HG03575 (cell line): ENCODE data around the gene PARPBP.
"Not testable (repeated sequence)": the region's sequence is repeated elsewhere in the genome, so short reads cannot be mapped to it uniquely, and the experiment has no call there.

Source experiments
- ATAC-seq: cut with Tn5 transposase; IDR thresholded peaks from one replicate; pipeline ENCODE4 v1.9.1; 2021; ENCODE audit not compliant: unreplicated experiment, insufficient number of reproducible peaks, low FRiP score; ENCODE audit errors: extremely low read depth

The PARPBP gene

DNA sequence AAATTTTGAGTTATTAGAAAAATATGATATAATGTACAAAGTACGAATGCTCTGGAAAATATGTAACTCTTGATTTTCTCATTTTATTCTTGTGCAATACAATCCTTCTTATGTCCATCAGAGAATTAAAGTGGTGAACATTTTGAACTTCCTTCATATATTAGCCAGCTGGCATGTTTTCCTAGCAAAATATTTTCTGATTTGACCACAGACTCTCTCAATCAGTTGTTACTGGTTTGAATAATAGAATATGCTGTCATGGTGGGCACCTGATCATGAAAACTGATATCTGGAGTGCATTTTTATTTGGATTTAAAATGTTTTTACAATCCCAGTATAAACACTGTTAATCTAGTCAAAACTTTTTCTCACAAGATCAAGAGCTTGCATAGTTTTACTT, 24.2 kb downstream of the PARPBP start:
- no peak for ATAC-seq

DNA sequence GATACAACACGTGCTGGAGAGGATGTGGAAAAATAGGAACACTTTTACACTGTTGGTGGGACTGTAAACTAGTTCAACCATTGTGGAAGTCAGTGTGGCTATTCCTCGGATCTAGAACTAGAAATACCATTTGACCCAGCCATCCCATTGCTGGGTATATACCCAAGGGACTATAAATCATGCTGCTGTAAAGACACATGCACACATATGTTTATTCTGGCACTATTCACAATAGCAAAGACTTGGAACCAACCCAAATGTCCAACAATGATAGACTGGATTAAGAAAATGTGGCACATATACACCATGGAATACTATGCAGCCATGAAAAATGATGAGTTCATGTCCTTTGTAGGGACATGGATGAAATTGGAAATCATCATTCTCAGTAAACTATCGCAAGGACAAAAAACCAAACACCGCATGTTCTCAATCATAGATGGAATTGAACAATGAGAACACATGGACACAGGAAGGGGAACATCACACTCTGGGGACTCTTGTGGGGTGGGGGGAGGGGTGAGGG, 27.1 kb downstream of the PARPBP start:
- ATAC-seq, result not testable (repeated sequence)

DNA sequence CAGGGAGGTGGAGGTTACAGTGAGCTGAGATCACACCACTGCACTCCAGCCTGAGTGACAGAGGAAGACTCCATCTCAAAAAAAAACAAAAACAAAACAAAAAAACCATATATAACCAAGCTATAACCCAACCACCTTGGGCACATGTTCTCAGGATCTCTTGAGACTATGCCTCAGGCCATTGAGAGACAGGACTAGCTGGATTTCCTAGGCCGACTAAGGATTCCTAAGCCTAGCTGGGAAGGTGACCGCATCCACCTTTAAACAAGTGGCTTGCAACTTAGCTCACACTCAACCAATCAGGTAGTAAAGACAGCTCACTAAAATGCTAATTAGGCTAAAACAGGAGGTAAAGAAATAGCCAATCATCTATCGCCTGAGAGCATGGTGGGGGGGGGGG, 35.2 kb downstream of the PARPBP start:
- ATAC-seq, result not testable (repeated sequence)

DNA sequence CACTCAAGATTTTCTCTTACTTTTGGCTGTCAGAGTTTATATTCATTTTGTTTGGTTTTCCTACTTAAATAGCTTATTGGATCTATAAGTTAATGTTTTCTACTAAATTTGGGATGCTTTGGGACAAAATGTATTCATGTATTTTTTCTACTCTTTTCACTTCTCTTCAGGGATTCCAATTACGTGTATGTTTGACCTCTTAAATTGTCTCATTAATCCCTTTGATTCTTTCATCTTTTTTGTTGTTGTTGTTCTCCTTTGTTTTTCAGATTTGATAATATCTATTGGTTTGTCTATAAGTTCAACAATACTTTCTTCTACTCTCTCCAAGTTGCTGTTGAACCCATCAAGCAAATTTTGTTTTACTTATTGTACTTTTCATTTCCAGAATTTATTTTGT, 43.4 kb downstream of the PARPBP start:
- ATAC-seq, result no peak

DNA sequence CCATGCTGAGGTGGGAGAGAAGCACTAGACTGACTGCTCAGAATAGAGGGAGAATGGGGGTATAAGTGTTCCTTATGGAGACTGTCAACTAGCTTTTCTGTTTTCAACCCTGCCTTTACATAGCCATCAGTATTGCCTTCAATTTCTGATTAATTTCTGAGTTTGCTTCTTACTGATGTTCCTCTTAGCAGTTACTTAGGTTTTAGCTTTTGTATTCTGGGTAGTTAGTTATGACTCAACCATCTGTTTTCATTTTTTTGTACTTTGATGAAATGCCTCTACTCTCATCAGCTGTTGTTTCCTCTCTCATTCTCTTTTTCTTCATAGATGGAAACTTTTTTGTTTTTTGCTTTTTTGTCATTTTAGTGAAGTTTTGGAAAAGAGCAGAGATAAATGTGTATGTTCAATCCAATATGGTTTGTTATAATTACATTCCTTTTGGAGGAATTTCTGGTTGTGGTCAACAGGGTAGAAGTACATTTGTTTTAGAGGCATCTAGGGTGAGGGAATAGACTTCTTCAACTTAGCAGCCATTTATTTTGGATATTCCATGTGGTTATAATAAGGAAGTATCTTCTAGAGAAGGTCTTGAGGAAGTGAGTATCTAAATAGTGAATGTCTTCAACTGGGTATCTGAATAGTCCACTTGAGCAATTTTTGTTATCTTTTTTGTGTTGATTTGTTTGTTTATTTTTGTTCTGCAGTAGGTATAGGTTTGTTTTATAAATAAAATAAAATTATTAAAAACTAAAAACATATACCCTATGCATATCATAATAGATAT, 48.0 kb downstream of the PARPBP start:
- ATAC-seq, result no peak

DNA sequence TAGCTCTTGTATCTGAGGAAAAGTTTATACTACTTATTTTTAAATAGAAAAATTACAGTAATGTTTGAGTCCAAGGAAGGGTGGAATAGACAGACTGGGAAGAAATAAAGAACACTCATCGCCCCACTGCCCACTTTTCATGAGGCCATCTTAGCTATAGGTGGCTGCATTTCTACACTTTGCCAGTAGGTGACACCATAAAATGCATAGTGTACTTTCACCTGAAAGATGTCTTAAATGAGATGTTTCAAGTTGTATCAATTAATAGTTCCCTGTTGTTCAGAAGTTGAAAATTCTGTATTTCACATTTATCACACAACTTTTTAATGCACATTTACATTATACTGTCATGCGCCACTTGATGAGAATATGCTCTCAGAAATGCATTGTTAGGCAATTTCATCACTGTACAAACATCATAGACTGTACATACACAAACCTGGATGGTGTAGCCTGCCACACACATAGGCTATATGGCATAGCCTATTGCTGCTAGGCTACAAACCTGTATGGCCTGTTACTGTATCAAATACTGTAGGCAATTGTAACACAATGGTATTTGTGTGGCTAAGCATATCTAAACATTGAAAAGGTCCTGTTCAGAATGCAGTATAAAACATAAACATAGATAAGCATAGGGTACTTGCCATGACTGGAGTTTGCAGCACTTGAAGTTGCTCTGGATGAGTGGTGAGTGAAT, 50.1 kb downstream of the PARPBP start:
- no peak for ATAC-seq

DNA sequence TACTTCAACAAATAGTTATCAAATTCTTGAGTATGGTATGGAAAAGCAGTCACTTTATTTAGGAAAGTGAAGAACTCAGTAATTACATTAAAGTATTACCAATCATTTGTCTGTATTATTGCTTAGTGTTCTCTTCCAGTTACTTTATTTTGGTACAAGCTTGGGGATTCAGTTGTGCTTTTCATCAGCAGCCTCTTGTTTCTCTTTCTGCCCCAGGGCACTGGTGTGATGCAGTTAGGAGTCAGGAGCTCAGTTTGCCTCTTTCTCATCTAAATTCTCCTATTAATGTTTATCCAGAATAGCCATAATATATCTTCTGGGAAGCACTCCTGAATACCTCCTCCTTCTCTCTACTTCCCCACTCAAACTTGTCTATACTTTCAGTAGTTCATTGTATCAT, 52.0 kb downstream of the PARPBP start:
- ATAC-seq, result no peak

DNA sequence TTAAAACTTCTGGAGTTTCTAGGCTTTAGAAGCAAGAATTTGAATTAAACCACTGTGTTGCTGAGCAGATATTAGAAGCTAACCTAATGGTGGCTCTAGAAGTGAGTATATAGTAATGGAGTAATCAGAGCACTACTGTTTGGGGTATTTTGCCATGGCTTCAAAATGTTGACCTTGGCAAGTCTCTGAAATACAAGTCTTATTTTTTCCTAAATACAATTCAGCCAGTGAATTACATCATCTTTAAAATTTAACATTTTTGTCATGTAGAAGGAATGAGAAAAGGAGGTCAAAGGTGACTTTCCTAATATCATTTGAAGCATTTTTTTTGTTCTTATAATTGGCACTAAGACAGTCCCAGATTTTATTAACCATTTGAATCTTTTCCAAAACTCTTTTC, 52.5 kb downstream of the PARPBP start:
- ATAC-seq, result no peak

DNA sequence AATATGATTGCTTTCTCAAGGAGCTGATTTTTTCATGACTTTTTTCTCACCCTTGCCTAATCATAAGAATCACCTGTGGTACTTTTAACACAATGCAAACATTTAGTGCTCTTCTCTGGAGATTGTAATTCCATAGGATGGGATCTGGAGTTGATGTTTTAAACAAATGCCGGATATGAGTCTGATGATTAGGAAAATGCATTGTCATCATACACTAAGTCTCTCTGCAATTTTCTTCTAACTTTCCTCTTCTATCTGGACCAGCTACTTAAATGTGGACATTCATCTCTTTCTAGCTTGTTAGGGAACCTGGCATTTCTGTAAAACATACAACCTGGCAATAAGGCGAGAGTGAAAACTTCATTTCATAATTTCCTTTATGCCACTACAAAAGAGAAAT, 54.1 kb downstream of the PARPBP start:
- ATAC-seq, result no peak

DNA sequence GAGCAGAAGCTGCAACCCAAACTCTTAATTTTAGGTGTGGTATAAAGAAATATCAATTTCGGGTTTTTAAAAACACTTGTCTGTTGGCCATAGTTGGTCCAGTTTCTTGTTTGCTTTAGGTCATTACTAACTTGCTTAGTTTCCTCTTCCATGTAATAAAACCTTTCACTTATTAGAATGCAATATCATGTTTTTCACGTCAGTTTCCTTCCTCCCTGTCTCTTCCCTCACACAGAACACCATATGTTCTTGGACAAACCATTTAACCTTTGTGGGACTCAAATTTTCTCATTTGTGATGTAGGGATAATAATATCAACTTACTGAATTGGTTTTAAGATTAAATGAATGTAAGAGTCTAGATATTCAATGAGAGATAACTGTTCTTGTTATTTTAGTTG, 54.8 kb downstream of the PARPBP start:
- no peak for ATAC-seq

DNA sequence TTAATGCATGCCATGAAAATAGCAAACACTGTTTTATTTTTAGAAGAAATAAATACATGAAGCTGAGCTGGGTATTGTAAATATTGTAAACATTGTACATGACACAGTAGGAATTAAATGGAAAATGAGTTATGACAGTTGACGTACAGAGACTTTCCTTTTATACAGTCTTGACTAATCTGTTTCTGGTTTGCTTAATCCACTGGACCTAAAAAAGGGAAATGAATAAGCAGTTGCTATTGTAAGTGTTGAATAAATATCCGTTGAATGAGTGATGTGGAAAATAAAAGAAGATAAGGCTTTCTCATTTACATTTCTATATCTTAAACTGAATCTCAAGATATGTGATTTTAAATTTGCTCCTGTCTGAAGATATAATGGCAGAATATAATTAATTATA, 62.7 kb downstream of the PARPBP start:
- no peak for ATAC-seq

DNA sequence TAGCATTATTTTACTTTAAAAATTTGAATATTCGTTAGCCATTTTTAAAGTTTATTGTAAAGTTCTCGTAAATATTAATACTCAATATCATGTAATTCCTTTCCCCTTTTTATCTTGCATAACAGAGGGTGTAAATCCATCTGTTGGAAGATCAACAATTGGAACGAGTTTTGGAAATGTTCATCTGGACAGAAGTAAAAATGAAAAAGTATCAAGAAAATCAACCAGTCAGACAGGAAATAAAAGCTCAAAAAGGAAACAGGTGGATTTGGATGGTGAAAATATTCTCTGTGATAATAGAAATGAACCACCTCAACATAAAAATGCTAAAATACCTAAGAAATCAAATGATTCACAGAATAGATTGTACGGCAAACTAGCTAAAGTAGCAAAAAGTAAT, 75.8 kb downstream of the PARPBP start:
- no peak for ATAC-seq

DNA sequence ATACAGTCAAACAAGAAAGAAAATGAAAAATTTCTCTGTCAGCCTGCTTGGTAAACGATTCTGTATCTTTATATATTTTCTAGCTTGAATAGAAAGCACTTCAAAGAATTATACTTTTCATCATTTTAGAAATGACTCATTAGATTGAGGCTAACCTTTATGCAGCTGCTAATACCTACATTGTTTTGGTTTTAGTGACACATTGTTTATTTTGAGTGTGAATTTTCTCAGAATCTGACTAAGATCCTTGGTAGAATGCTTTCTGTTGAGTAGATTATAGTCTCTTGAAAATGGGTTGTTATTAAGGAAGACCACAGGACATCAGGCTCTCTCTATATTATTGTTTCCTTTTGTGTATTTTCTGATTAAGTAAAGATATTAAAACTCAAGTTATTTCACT, 77.8 kb downstream of the PARPBP start, which contains the start of gene PMCH:
Gene PMCH (minus strand): TSS at position 45 of the 400 bp plus-strand sequence. CDS start 63 bp downstream, outside the sequence.
- ATAC-seq, result peak; percentile 59

DNA sequence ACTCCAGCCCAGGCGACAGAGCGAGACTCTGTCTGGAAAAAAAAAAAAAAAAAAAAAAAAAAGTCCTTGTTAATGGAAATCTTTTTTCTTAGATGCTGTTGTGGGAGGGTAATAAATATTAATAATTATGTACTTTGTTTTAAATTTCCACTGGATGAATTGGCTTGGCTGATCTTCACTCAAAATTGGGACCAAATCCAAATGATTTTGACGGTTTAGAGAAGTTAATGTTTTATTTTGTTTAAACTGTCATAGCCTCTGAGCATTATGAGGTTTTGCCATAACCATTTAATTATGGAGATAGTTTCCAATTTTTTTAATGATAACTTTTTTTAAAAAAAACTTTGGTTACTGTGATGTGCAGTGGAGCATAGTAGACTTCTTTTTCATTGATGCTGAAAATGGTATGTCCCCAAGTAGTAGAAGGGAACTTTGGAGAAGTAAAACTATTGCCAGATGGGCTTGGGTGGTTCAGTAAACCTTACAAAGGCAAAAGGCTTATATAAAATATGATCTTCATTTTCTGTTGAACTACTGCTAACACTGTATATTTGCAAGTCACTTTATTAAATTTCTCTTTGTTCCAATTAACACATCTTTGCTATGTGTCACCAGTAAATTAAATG, 81.6 kb downstream of the PARPBP start:
- ATAC-seq, result no peak

DNA sequence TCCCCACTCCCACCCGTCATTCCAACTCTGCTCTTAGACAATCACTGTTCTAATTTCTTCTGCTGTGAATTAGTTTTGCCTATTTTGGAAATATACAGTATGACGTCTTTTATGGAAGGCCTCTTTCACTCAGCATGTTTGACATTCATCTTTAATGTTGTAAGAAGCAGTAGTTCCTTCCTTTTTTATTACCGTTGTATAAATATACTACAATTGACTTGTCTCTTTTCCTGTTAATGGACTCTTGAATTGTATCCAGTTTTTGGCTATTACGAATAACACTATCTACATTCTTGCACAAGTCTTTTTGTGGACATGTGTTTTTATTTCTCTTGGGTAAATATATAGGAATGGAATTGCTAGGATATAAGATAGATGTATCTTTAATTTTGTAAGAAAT, 82.6 kb downstream of the PARPBP start:
- no peak for ATAC-seq

DNA sequence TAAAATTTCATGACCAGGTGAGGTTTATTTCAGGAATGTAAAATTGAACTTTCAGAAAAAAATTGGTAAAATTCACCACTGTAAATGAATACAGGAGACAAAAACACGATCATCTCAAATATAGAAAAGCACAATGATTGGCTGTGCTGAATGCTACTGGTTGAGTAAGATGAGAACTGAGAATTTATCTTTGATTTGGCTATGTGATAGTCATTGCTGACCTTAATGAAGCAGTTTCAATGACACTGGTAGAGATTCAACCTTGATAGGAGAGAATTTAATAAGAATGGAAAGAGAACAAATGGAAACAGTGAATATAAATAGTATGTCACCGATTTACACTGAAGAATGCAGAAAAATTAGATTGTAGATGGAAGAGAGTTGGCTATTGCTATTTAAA, 84.0 kb downstream of the PARPBP start:
- no peak for ATAC-seq

DNA sequence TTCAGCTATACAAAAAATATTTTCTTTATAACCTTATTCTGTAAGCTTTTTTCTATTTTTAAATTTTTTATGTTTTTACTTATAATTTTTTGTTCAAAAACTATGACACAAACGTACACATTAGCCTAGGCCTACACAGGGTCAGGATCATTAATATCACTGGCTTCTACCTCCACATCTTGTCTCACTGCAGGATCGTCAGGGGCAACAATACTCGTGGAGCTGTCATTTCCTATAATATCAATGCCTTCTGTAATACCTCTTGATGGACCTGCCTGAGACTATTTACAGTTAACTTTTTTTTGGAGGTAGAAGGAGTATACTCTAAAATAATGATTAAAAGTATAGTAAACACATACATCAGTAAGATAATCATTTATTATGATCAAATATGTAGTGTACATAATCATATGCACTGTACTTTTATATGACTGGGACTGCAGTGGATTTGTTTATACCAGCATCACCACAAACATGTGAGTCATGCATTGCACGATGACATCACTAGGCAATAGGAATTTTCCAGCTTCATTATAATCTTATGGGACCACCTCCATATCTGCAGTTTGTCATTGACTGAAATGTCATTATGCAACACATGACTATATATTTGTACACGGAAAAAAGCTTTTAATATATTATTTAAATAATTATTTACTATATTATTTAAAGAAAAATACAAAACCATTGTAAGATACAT, 96.2 kb downstream of the PARPBP start:
- ATAC-seq, result no peak

DNA sequence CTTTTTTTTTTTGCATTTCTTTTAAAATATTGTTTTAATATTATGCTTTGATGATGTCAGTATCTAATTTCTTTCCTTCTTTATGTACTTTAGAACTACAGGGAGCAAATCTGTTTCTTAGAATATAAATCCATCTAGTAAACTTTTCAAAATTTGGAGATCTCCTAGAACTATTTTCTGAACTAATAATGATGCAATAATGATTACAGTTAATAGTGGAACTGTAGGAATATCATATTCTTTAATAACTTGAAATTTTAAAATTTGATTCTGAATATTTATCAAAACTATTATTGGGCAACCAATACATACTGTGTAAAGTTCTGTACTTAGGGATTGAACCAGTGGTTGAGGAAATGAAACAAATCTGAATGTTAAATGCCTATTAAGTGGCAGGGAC, 100.8 kb downstream of the PARPBP start:
- no peak for ATAC-seq

DNA sequence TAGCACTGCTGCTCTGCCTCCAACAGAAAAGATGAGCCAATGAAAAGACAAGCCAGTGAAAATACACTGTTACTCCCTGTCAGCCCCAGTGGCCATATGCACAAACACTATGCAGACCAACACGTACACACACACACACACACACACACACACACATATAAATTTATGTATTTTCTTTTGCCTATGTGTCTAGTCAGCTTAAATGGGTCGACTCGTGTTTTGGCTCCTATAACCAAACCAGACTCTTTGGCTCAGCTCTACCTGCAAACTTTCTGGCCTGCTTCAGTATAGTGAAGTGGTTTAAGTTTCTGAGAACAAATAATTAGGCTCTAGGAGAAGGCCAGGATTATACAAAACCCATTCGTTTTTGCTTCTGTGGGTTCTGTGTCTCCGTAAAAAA, 108.0 kb downstream of the PARPBP start:
- ATAC-seq, result no peak
